ENCODE data around the gene DAND5.

The DAND5 gene

GRCh38 chr19:13011653-13012389 is 42.4 kb downstream of the DAND5 start:
- peak in 1 of 2 experiments; percentile 61 for DNase-seq

- no peak for DNase-seq
Measured at GRCh38 chr19:13012390-13012689, 43.0 kb downstream of the DAND5 start.

- DNase-seq: peak; percentile 58
Measured at GRCh38 chr19:13012690-13013608, 43.6 kb downstream of the DAND5 start.

GRCh38 chr19:13013649-13014048 is 44.3 kb downstream of the DAND5 start:
- no peak for DNase-seq

- no peak for DNase-seq
Measured at GRCh38 chr19:13014101-13014920, 44.9 kb downstream of the DAND5 start.

GRCh38 chr19:13014921-13015280 is 45.5 kb downstream of the DAND5 start:
- DNase-seq: no peak

- no peak for DNase-seq
Measured at GRCh38 chr19:13015361-13016223, 46.2 kb downstream of the DAND5 start.

- no peak for DNase-seq
Measured at GRCh38 chr19:13016245-13016627, 46.9 kb downstream of the DAND5 start.

GRCh38 chr19:13016628-13017305 is 47.4 kb downstream of the DAND5 start:
- DNase-seq: no peak

GRCh38 chr19:13017306-13018034 is 48.1 kb downstream of the DAND5 start:
- no peak for DNase-seq

- no peak for DNase-seq
Measured at GRCh38 chr19:13018035-13018914, 48.9 kb downstream of the DAND5 start.

- no peak for DNase-seq
Measured at GRCh38 chr19:13019332-13019731, 50.0 kb downstream of the DAND5 start.

- no peak for DNase-seq
Measured at GRCh38 chr19:13020002-13020414, 50.6 kb downstream of the DAND5 start.

GRCh38 chr19:13022111-13022858 is 52.9 kb downstream of the DAND5 start:
- no peak for DNase-seq

GRCh38 chr19:13022859-13023636 is 53.7 kb downstream of the DAND5 start:
- no peak for DNase-seq

- DNase-seq: no peak
Measured at GRCh38 chr19:13023656-13024055, 54.3 kb downstream of the DAND5 start.

All from activated T-cell treated with anti-CD3 and anti-CD28 coated beads, Interleukin-2, amount 50 U/mL, for 48 hours (primary cell).